H1 (cell line): ENCODE data around the gene KCNC4.

ENCODE experiments used
- ASH2L ChIP-seq: fragments of 200-600, 300-600 bp; sonication (generic); IDR thresholded peaks from one replicate; pipeline ENCODE4 v1.7.1; 2017; ENCODE audit warnings: low read length
- CTCF ChIP-seq, 3 experiments: IDR thresholded peaks; 1 replicate in 2 of 3; 2 replicates in 1 of 3; pipeline versions ENCODE4 v1.5.1 to v1.6.1; 2011; ENCODE audit warnings: low read length in 3 of 3, mild to moderate bottlenecking in 3 of 3, inconsistent platforms in 2 of 3, low read depth in 1 of 3, moderate library complexity in 1 of 3; ENCODE audit not compliant: insufficient read depth in 1 of 3; ENCODE audit errors: control extremely low read depth in 1 of 3
- HDAC2 ChIP-seq, 2 experiments: fragments of 300-600 bp in 1 of 2; sonication (generic) in 1 of 2; IDR thresholded peaks; 2 replicates each; pipeline ENCODE4 v1.6.1; 2011 to 2012; ENCODE audit warnings: low read depth in 2 of 2, low read length in 2 of 2, mild to moderate bottlenecking in 2 of 2, moderate library complexity in 2 of 2, borderline replicate concordance in 1 of 2, inconsistent platforms in 1 of 2
- HDAC6 ChIP-seq: IDR thresholded peaks from one replicate; pipeline ENCODE4 v1.7.1; 2012; ENCODE audit warnings: low read depth, mild to moderate bottlenecking, inconsistent platforms, low read length, moderate library complexity
- POLR2A ChIP-seq, 2 experiments: IDR thresholded peaks; 1 replicate in 1 of 2; 2 replicates in 1 of 2; pipeline ENCODE4 v1.6.1; 2011; ENCODE audit warnings: low read depth in 2 of 2, low read length in 2 of 2, mild to moderate bottlenecking in 2 of 2; ENCODE audit errors: control extremely low read depth in 1 of 2
- POLR2AphosphoS5 ChIP-seq: IDR thresholded peaks from 2 replicates; pipeline ENCODE4 v1.6.1; 2011; ENCODE audit warnings: low read depth, low read length
- RXRA ChIP-seq: IDR thresholded peaks from 2 replicates; pipeline ENCODE4 v1.6.1; 2011; ENCODE audit warnings: low read depth, mild to moderate bottlenecking, low read length, moderate library complexity; ENCODE audit not compliant: insufficient read depth
- SIN3A ChIP-seq, 2 experiments: IDR thresholded peaks in 1 of 2; conservative IDR thresholded peaks in 1 of 2; 2 replicates each; pipeline ENCODE4 v1.6.1; 2011 to 2012; ENCODE audit warnings: low read length in 2 of 2, improper control_type of control experiment in 1 of 2, low read depth in 1 of 2, mild to moderate bottlenecking in 1 of 2
- SUZ12 ChIP-seq: fragments of 200-600 bp; sonication (generic); IDR thresholded peaks from 2 replicates; pipeline ENCODE4 v1.6.1; 2012; ENCODE audit warnings: mild to moderate bottlenecking, inconsistent platforms, low read length, moderate library complexity, mixed read lengths
- ZNF274 ChIP-seq: IDR thresholded peaks from 2 replicates; pipeline ENCODE4 v1.7.0; 2012; ENCODE audit warnings: low read length, borderline replicate concordance; ENCODE audit errors: extremely low read depth

GRCh38 chr1:110210604-110211495, 736 bp downstream of the KCNC4 start:
- no peak for TF ChIP-seq HDAC2 (IDR thresholded peaks at IDR 0.05; ENCODE audit: borderline replicate concordance in 1 of 2, low read depth in 2 of 2, low read length in 2 of 2)
- 0 out of 4 replicates have a peak, but pooled peaks of 1 of the 3 experiments have one; percentile 3 for TF ChIP-seq CTCF (IDR thresholded peaks at IDR 0.05; ENCODE audit: control extremely low read depth in 1 of 3, insufficient read depth in 1 of 3, low read depth in 1 of 3, low read length in 3 of 3)
- no peak for TF ChIP-seq RXRA
- TF ChIP-seq POLR2A (IDR thresholded peaks at IDR 0.05; ENCODE audit: control extremely low read depth in 1 of 2, low read depth in 2 of 2, low read length in 2 of 2) = no peak
- no peak for TF ChIP-seq POLR2AphosphoS5
- no peak for TF ChIP-seq ZNF274
- TF ChIP-seq ASH2L = no peak
- TF ChIP-seq SUZ12 = no peak
- no peak for TF ChIP-seq SIN3A (conservative IDR thresholded peaks at IDR 0.05 in 1 of 2, IDR thresholded peaks at IDR 0.05 in 1 of 2; ENCODE audit: low read depth in 1 of 2, low read length in 2 of 2)
- no peak for TF ChIP-seq HDAC6
